Gastrocnemius medialis (tissue), 4 donors: ENCODE data around the gene PLIN1.

Experiments used
- POLR2A ChIP-seq, 2 donors: fragments of 450-650 bp; IDR thresholded peaks; one replicate each; pipeline ENCODE4 v1.6.1; 2017; ENCODE audit warnings: antibody characterized with exemption in 2 of 2, mild to moderate bottlenecking in 2 of 2, moderate library complexity in 2 of 2
- TF ChIP-seq, protein P1 (sequence below), 5 experiments: fragments of 450-650 bp in 3 of 5; fragments of 200-600 bp in 2 of 5; sonication (generic) in 2 of 5; IDR thresholded peaks in 4 of 5; conservative IDR thresholded peaks in 1 of 5; 1 replicate in 4 of 5; 2 replicates in 1 of 5; pipeline ENCODE4 v1.5.1; 2016 to 2019; ENCODE audit warnings: antibody characterized with exemption in 5 of 5, mild to moderate bottlenecking in 3 of 5, moderate library complexity in 3 of 5

DNA sequence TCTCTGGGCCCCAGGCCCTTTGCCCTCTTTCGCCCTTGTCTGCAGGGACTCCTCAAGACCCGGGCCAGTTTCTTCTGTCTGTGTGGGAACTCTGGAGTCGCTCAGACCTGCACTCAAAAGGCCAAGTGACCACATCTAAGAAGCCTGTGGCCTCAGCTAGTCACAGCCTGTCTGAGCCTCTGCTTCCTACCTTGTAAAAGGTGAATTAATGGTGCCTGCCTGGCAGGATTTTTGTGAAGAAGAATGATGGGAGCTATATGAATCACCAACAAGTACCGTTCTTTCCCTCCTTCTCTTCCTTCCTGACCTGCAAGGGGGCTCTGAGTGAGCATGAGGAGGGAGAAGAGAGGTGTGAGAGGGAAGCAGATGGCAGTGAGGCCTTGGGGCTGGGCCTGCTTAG is 7.5 kb downstream of the PLIN1 start:
- TF ChIP-seq, protein P1, sequence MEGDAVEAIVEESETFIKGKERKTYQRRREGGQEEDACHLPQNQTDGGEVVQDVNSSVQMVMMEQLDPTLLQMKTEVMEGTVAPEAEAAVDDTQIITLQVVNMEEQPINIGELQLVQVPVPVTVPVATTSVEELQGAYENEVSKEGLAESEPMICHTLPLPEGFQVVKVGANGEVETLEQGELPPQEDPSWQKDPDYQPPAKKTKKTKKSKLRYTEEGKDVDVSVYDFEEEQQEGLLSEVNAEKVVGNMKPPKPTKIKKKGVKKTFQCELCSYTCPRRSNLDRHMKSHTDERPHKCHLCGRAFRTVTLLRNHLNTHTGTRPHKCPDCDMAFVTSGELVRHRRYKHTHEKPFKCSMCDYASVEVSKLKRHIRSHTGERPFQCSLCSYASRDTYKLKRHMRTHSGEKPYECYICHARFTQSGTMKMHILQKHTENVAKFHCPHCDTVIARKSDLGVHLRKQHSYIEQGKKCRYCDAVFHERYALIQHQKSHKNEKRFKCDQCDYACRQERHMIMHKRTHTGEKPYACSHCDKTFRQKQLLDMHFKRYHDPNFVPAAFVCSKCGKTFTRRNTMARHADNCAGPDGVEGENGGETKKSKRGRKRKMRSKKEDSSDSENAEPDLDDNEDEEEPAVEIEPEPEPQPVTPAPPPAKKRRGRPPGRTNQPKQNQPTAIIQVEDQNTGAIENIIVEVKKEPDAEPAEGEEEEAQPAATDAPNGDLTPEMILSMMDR (IDR thresholded peaks at IDR 0.05 in 4 of 5, conservative IDR thresholded peaks at IDR 0.05 in 1 of 5), result no peak
- TF ChIP-seq POLR2A (IDR thresholded peaks at IDR 0.05), result no peak
